Tibial nerve (tissue), 4 donors: Measurements from ENCODE around the gene LRRC37B.
"Not testable (repeated sequence)": the region's sequence is repeated elsewhere in the genome, so short reads cannot be mapped to it uniquely, and the experiment has no call there.

Source experiments
- EP300 ChIP-seq, 2 donors: sonication (generic); formaldehyde crosslinking; IDR thresholded peaks; one replicate each; pipeline ENCODE4 v1.6.1; 2017; ENCODE audit warnings: antibody characterized with exemption in 2 of 2, mild to moderate bottlenecking in 1 of 2
- POLR2A ChIP-seq, 2 donors: fragments of 450-650 bp; IDR thresholded peaks; one replicate each; pipeline ENCODE4 v1.6.1; 2017; ENCODE audit warnings: antibody characterized with exemption in 2 of 2, mild to moderate bottlenecking in 2 of 2, moderate library complexity in 2 of 2
- TF ChIP-seq, protein P1 (sequence below), 5 experiments: fragments of 200-600 bp in 3 of 5; fragments of 450-650 bp in 2 of 5; sonication (generic) in 3 of 5; IDR thresholded peaks; one replicate each; pipeline ENCODE4 v1.5.1; 2016 to 2019; ENCODE audit warnings: antibody characterized with exemption in 5 of 5, mild to moderate bottlenecking in 3 of 5, moderate library complexity in 2 of 5

DNA sequence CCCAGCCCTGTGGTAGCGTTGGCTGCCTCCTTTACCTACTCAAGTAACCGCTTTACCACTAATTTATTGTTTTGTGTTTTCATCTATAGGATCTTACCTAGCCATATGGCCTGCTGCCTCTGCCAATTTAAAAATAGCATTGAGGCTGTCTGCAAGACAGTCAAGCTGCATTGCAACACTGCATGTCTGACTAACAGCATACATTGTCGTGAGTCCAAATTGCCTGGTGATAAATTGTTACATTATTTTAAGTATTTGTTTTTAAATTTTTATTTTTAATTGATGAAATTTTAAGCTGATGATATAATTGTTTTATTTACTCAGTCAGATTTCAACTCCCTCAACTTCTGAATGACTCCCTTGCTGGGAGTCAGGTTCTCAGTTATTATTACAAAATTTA is 38.4 kb downstream of the LRRC37B start:
- TF ChIP-seq, protein P1, sequence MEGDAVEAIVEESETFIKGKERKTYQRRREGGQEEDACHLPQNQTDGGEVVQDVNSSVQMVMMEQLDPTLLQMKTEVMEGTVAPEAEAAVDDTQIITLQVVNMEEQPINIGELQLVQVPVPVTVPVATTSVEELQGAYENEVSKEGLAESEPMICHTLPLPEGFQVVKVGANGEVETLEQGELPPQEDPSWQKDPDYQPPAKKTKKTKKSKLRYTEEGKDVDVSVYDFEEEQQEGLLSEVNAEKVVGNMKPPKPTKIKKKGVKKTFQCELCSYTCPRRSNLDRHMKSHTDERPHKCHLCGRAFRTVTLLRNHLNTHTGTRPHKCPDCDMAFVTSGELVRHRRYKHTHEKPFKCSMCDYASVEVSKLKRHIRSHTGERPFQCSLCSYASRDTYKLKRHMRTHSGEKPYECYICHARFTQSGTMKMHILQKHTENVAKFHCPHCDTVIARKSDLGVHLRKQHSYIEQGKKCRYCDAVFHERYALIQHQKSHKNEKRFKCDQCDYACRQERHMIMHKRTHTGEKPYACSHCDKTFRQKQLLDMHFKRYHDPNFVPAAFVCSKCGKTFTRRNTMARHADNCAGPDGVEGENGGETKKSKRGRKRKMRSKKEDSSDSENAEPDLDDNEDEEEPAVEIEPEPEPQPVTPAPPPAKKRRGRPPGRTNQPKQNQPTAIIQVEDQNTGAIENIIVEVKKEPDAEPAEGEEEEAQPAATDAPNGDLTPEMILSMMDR (IDR thresholded peaks at IDR 0.05) = not testable (repeated sequence)
- not testable (repeated sequence) for TF ChIP-seq POLR2A, EP300 (IDR thresholded peaks at IDR 0.05)
